Endometrial microvascular endothelial cells (primary cell): ENCODE results near the gene PLD2. TPM values are rescaled to one million over a fixed set of nuclear protein-coding genes. Genes with fewer than 3 reads are reported as not detected.

ENCODE experiments used
- in situ Hi-C: cut with HindIII; loops from 2 replicates; pipeline ENCODE4 v1.10.0; 2017; ENCODE audit warnings: low sequenced_read_pairs, low pct_unique_long_range_greater_than_20kb; ENCODE audit errors: inconsistent ontology term
- total RNA-seq: library from RNA; depleted of rRNA; stranded (reverse); fragments of >200 nt; gene quantifications from one replicate; pipeline ENCODE4 v1.2.3, GENCODE V29; 2015; ENCODE audit errors: inconsistent ontology term

The PLD2 gene
- total RNA-seq, 1 donor from 2014 or later, result 40.2 TPM

DNA sequence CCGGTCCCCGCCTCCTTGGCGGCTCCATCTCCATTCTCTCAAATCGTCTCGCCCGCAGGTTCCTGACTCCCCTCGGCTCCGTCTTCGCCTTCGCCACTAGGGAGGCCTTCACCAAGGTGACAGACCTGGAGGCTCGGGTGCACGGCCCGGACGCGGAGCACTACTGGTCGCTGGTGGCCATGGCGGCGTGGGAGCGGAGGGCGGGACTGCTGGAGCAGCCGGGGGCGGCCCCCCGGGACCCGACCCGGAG is 17.3 kb upstream of the PLD2 start:
- in situ Hi-C loops, result no loop called here

- in situ Hi-C loops, result no loop called here
Measured at GRCh38 chr17:4789951-4790704, 16.8 kb upstream of the PLD2 start.

- in situ Hi-C loops, result no loop called here
Measured at GRCh38 chr17:4790705-4791088, 16.3 kb upstream of the PLD2 start.

DNA sequence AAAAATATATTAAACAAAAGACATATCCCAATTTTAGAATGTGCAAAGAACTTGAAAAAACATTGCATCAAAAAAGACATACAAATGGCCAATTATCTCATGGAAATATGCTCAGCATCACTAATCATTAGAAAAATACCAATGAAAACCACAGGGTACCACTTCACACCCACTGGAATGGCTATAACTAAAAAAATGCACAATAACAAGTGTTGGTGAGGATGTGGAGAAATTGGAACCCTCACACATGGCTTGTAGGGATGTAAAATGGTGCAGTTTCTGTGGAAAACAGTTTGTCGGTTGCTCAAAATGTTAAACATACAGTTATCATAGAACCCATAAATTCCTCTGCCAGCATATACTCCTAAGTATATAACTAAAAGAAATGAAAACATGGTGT is 11.8 kb upstream of the PLD2 start:
- in situ Hi-C loops, result no loop called here

DNA sequence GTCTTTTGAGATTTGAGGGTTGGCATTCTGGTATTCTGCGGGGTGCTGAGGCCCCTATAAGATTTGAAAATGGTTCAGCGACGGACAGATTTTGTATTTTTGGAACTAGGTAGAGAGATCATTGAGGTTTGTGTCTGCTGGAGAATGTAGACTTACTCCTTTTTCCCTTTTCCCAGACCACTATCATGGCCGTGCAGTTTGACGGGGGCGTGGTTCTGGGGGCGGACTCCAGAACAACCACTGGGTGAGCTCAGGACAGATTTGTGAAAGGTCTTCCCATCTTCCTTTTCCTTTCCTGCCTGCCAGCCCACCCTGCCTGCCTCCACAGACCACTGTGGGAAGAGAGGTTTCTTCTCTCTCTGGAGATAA is 10.4 kb upstream of the PLD2 start:
- in situ Hi-C loops, result no loop called here

DNA sequence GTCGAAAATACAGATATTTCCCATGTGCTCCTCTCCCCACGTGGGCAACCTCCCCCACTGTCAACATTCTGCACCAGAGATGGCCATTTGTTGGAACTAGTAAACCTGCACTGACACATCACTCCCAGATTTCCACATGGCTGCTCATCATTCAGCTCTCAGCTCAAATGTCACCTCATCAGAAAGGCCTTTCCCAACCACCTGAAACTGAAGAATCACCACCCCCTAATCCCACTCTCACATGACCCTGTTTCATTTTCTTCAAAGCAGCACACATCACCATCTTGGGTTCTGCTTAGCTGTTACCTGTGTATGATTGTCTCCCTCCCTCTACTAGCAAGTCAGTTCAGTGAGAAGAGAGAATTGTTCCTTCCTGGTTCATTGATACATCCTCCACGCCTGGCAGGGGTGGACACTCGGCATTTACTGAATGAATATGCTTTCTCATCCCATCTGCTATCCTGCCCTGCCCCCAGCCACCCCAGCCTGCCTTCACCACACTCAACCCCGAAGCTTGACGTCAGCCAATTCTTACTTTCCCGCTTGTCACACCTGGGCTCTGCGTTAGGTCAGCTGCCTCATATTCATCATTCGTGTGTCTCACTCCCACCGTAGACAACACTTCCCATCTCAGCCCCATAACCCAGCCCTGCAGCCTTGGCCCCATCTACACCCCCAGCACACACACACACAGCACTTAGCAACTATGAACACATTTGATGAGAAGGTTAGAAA is 6.3 kb upstream of the PLD2 start:
- in situ Hi-C loops, result no loop called here

DNA sequence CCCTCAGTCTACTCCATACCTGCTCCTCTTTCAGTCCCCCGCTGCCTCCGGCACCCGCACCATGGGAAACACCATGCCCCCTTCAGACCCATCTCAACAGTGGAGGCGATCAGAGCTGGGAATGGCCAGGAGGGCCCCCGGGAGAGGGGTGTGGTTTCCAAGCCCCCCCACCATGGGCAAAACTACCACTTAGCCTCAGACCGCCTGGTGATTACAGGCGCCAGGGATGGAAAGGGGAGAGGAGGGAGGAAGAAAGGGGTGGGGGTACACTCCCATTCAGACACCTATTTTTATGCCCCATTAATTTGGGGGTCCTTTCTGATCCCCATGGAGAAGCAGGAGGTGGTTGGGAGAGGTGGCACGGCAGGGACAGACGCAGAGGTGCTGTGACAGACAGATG is 4.7 kb upstream of the PLD2 start, which contains the start of gene C17orf114:
Gene C17orf114 (minus strand): TSS at position 101 of the 400 bp plus-strand sequence.
- in situ Hi-C loops, result no loop called here

DNA sequence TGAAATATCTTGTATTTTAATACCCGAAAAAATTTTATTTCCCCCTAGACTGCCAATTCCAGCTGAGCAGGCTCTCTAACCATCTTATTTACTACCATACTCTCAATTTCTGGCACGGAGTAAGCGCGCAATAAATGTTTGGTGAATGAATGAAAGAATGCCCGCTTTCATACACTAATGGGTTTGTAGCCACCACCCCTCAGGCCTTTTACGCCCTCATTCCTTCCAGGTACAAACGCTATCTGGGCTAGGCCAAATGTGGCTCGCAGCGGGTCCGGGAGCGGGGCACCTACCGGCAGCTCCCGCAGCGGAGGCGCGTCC is 536 bp upstream of the PLD2 start:
- in situ Hi-C loops, result no loop called here

- in situ Hi-C loops, result no loop called here
Measured at GRCh38 chr17:4807605-4808377, 839 bp downstream of the PLD2 start.

- in situ Hi-C loops, result no loop called here
Measured at GRCh38 chr17:4808378-4808767, 1.4 kb downstream of the PLD2 start.

DNA sequence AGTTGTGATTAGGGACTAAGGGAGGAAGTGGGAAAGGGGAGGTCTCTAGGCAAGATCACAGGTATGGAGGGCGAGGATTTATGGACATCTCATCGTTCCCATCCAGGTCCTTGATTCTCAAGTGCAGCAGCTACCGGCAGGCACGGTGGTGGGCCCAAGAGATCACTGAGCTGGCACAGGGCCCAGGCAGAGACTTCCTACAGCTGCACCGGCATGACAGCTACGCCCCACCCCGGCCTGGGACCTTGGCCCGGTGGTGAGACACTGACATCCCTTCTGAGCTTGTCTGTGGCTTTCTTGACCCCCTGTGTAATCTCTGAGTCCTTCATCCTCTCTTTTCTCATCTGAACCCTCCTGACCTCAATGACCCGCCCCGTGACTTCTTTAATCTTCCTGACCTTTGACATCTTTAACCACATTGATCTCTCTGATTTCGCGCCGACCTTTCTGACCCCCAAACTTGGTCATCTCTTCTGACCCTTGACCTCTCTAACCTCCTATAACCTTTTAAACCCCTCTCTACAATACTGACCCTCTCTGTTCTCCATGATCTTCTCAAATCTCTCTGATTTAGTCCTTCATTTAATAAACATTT is 3.8 kb downstream of the PLD2 start:
- in situ Hi-C loops, result no loop called here

GRCh38 chr17:4811471-4811870 is 4.5 kb downstream of the PLD2 start:
- in situ Hi-C loops, result no loop called here

- in situ Hi-C loops, result no loop called here
Measured at GRCh38 chr17:4812690-4813089, 5.7 kb downstream of the PLD2 start.

DNA sequence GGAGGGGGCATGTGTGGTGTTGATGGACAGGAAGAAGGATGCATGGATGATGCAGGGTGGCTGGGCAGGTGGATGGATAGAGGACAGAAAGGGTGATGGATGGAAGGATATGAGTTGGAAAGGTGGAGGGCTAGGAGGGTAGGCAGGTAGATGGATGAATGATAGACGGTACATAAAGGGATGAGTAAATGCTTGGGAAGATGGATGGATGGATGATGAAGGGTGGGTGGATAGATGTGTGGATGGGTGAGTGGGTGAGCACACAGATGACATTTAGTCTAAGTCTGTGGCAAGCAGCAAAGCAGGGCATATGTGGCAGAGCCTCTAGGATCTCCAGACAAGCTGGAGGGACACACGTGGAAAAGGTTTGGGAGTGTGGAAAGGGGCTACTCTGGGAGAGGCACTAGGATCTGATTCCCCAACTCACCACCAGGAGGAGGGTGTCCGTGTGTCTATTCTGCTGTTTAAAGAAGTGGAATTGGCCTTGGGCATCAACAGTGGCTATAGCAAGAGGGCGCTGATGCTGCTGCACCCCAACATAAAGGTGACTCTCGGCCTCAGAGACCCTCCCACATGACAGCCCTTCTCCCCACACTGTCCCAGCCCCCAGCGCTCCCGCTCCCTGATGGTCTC is 8.2 kb downstream of the PLD2 start:
- in situ Hi-C loops, result no loop called here

- in situ Hi-C loops, result no loop called here
Measured at GRCh38 chr17:4816826-4817225, 9.9 kb downstream of the PLD2 start.

- in situ Hi-C loops, result no loop called here
Measured at GRCh38 chr17:4818276-4818675, 11.3 kb downstream of the PLD2 start.

DNA sequence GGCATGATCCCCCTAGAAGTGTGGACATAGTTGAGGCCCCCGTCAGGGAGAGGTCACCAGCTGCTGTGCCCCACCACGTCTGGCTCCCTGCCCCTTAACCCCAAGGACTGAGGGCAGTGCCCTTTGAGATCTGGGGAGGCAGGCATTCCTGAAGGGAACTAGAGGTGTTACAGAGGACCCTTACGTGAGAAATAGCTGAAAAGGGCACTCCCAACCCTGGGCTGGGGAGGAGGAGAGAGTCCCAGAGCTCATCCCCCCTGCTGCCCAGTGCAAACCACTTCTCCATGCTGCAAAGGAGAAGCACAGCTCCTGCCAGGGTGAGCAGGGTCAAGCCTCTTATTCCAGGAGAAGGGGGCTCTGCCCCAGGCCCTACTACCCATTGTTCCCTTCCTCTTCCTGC is 15.9 kb downstream of the PLD2 start:
- in situ Hi-C loops, result no loop called here

DNA sequence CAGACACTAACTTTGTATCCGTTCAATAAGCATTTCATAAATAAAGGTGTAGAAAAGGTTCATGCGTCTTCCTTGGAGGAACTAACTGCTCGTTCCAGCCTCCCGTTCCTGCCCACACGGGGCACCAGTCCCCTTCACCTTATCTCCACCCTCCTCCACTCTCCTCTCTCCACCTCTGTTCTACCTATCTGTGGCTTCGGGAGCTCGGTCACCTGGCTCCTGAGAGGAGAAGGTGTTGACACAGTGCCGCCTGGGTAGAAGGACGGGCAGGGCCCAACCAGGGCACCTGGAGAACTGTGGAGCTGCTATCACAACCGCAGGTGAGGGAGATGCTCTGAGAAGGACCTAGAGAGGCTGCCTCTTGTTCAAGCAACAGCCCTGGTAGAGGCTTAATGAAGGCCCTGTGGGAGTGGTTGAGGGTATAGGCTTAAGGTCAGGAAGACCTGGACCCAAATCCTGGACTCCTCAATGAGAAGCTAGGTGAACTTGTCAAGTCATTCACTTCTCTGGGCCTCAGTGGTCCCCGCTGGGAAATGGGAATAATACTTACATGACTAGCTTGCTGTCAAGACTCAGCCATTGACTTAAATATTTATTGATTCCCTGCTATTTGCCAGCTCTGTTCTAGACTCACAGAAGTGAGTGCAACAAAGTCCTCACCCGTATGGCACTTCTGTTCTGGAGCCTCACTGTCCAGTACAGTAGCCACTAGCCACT is 16.6 kb downstream of the PLD2 start:
- in situ Hi-C loops, result no loop called here

DNA sequence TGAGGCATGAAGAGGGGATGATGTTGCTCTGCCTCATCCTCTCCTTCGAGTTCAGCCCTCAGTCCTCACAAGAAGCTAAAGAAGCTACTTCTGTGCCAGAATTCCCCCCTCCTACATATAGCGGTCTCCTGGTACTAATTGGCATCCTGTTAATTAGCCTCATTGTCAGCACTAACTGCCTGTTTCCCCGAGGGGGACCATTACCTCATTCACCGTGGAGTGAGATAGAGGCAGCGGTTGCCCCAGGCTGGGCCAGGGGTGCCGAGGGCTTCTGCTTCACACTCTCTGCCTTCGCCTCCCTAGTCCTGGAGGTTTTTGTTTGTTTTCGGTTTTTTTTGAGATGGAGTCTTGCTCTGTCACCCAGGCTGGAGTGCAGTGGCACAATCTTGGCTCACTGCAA is 20.4 kb downstream of the PLD2 start:
- in situ Hi-C loops, result no loop called here
